Mesenchymal stem cell (in vitro differentiated cells and primary cell): ENCODE results near the gene CYP8B1.

Experiments
- DNase-seq: peaks from one replicate; pipeline ENCODE4 v3.0.0-alpha.2; 2013
- H2AFZ ChIP-seq: one replicate; pipeline ENCODE4 v1.6.1; 2013; ENCODE audit warnings: low read depth, mild to moderate bottlenecking, control low read depth, inconsistent platforms, low read length, moderate library complexity
- H2AK5ac ChIP-seq: 2 replicates; pipeline ENCODE4 v1.6.1; 2013; ENCODE audit warnings: low read length, moderate library complexity, mild to moderate bottlenecking, inconsistent platforms; ENCODE audit not compliant: severe bottlenecking
- H2BK120ac ChIP-seq: one replicate; pipeline ENCODE4 v1.6.1; 2013; ENCODE audit warnings: low read depth, mild to moderate bottlenecking, inconsistent platforms, low read length, moderate library complexity
- H2BK12ac ChIP-seq, 2 experiments: one replicate each; pipeline ENCODE4 v1.6.1; 2013; ENCODE audit warnings: inconsistent platforms in 2 of 2, low read length in 2 of 2, mild to moderate bottlenecking in 2 of 2, moderate library complexity in 2 of 2, control low read depth in 1 of 2
- H2BK15ac ChIP-seq: one replicate; pipeline ENCODE4 v1.6.1; 2013; ENCODE audit warnings: mild to moderate bottlenecking, low read depth, inconsistent platforms; ENCODE audit not compliant: poor library complexity, severe bottlenecking
- H2BK5ac ChIP-seq: 2 replicates; pipeline ENCODE4 v1.6.1; 2013; ENCODE audit warnings: low read depth, mild to moderate bottlenecking, low read length, control low read depth, inconsistent platforms; ENCODE audit not compliant: poor library complexity, severe bottlenecking
- H3K14ac ChIP-seq, 2 experiments: one replicate each; pipeline ENCODE4 v1.6.1; 2013; ENCODE audit warnings: inconsistent platforms in 2 of 2, low read length in 2 of 2, control low read depth in 1 of 2, mild to moderate bottlenecking in 1 of 2, moderate library complexity in 1 of 2
- H3K18ac ChIP-seq, 2 experiments: one replicate each; pipeline ENCODE4 v1.6.1; 2013; ENCODE audit warnings: inconsistent platforms in 2 of 2, low read length in 2 of 2, control low read depth in 1 of 2, low read depth in 1 of 2, mild to moderate bottlenecking in 1 of 2
- H3K23ac ChIP-seq, 2 experiments: one replicate each; pipeline ENCODE4 v1.6.1; 2013; ENCODE audit warnings: inconsistent platforms in 2 of 2, low read length in 2 of 2, mild to moderate bottlenecking in 2 of 2, moderate library complexity in 2 of 2, control low read depth in 1 of 2
- H3K27ac ChIP-seq: 2 replicates; pipeline ENCODE4 v1.5.1; 2013; ENCODE audit warnings: mild to moderate bottlenecking, moderate library complexity, low read length, control low read depth, inconsistent platforms; ENCODE audit not compliant: poor library complexity, severe bottlenecking
- H3K27me3 ChIP-seq, 2 experiments: 2 replicates each; pipeline versions ENCODE4 v1.6.1 to v1.7.0; 2013; ENCODE audit warnings: low read length in 2 of 2, mild to moderate bottlenecking in 2 of 2, moderate library complexity in 2 of 2, control low read depth in 1 of 2, inconsistent platforms in 1 of 2; ENCODE audit not compliant: control insufficient read depth in 1 of 2, insufficient read depth in 1 of 2
- H3K36me3 ChIP-seq, 2 experiments: 2 replicates each; pipeline versions ENCODE4 v1.6.1 to v1.7.0; 2013; ENCODE audit warnings: low read length in 2 of 2, control low read depth in 1 of 2, inconsistent platforms in 1 of 2, low read depth in 1 of 2, mild to moderate bottlenecking in 1 of 2; ENCODE audit not compliant: insufficient read depth in 2 of 2, control insufficient read depth in 1 of 2
- H3K4ac ChIP-seq, 2 experiments: one replicate each; pipeline ENCODE4 v1.6.1; 2013; ENCODE audit warnings: inconsistent platforms in 2 of 2, low read length in 2 of 2, mild to moderate bottlenecking in 2 of 2, moderate library complexity in 2 of 2, control low read depth in 1 of 2, low read depth in 1 of 2
- H3K4me1 ChIP-seq: 2 replicates; pipeline ENCODE4 v1.6.1; 2013; ENCODE audit warnings: low read depth, low read length, control low read depth; ENCODE audit not compliant: control insufficient read depth, insufficient read depth
- H3K4me2 ChIP-seq: 2 replicates; pipeline ENCODE4 v1.6.1; 2013; ENCODE audit warnings: low read length, mild to moderate bottlenecking, inconsistent platforms; ENCODE audit not compliant: poor library complexity, severe bottlenecking
- H3K4me3 ChIP-seq, 2 experiments: 2 replicates each; pipeline versions ENCODE4 v1.5.1 to v1.7.0; 2013; ENCODE audit warnings: low read length in 2 of 2, mild to moderate bottlenecking in 2 of 2, control low read depth in 1 of 2, low read depth in 1 of 2; ENCODE audit not compliant: insufficient read depth in 1 of 2
- H3K79me1 ChIP-seq: replicated peaks from 2 replicates; pipeline ENCODE4 v1.6.1; 2013; ENCODE audit warnings: mild to moderate bottlenecking, control low read depth, low read length, inconsistent platforms; ENCODE audit not compliant: poor library complexity, severe bottlenecking
- H3K9ac ChIP-seq: 2 replicates; pipeline ENCODE4 v1.7.0; 2013; ENCODE audit warnings: mild to moderate bottlenecking, low read length, moderate library complexity
- H3K9me3 ChIP-seq: 2 replicates; pipeline ENCODE4 v1.7.0; 2013; ENCODE audit warnings: mild to moderate bottlenecking, low read length; ENCODE audit not compliant: control insufficient read depth
- H4K8ac ChIP-seq: one replicate; pipeline ENCODE4 v1.6.1; 2013; ENCODE audit warnings: inconsistent platforms, mild to moderate bottlenecking, low read length, moderate library complexity
- H4K91ac ChIP-seq: one replicate; pipeline ENCODE4 v1.6.1; 2013; ENCODE audit warnings: mild to moderate bottlenecking, low read length, inconsistent platforms
- WGBS: methylation state at CpG from one replicate; pipeline ENCODE4 v1.1.7; 2013; ENCODE audit warnings: mixed read lengths; 5-methylcytosine and 5-hydroxymethylcytosine counted together

The CYP8B1 gene

DNA sequence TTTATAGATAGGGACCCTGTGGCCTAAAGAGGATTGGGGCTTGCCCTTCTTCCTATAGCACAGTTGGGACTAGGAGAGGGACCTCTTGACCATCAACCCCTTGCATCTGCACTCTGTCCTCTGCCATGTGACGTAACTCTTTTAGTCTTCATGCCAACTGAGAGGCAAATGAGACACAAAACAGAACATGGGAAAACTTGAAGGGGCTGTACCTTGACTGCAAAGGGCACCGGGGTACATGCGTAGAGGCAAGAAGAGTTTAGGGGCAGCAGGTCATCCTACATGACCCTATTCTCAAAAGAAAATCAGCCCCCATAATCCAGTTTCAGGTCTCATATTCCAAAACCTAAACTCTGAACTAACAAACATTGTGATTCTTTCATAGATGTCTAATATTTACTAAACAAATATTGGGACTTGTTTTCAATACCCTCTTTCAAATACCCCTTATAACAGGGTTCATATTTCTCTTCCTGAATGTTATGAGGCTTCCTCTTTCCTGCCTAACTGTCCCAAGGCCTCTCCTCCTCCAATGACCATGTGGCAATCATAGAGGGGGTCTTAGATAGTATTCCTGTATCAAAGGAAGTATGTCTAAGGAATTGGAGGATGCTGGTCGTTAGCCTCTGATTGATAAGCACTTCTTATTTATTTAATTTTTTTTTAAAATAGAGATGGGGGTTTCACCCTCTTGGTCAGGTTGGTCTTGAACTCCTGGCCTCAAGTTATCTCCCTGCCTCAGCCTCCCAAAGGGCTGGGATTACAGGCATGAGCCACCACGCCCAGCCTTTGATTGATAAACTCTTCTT is 45.8 kb downstream of the CYP8B1 start:
- Histone ChIP-seq H3K27ac (no peak overlapping the region), H3K27me3 (peaks cover 0 to 15% of the 10 kb centered on the region in 2 experiments), H2AK5ac (no peak overlapping the region), H3K14ac (no peak overlapping the region), H4K8ac (no peak overlapping the region), H3K4me2 (no peak overlapping the region), H2BK12ac (no peak overlapping the region), H2BK15ac (no peak overlapping the region), H3K9me3 (no peaks in the 10 kb centered on the region), H3K79me1 (no peaks in the 10 kb centered on the region), H3K36me3 (no peaks in the 10 kb centered on the region), H3K23ac (no peak overlapping the region), H2BK120ac (no peak overlapping the region), H4K91ac (no peak overlapping the region), H3K4ac (no peak overlapping the region), H3K4me1 (no peaks in the 10 kb centered on the region), H3K9ac (no peak overlapping the region), H3K4me3 (no peak overlapping the region), H3K18ac (no peak overlapping the region), H2AFZ (no peak overlapping the region), H2BK5ac (no peak overlapping the region)
- no peak for DNase-seq
- WGBS, result 77% methylated on average over 4 of the region's 5 CpGs

DNA sequence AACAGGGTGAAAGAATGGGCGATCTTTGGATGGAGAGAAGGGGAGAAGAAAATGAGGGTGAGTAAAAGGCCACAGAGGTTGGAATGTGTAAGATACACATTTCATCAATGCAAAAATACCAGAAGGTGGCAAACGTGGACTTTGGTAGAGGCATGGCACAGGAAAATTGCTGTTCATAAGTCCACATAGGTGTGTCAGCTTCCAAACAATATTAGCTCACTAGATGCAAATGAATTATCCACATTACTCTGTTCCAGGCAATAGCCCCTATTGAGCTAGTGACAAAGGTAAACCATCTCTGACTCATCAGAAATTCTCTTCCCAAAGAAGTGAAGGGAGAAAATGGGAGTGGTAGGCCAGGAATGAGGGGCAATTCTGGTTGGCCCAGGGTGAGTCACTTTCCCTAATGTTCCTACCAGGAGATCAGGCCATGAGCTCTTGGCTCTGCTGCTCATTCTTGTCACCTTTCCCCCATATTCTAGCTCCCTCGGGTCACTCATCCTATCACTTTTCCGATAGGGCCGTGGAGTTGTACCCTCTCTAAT is 46.5 kb downstream of the CYP8B1 start:
- no peak overlapping the region for H3K9ac ChIP-seq
- H3K23ac ChIP-seq, result no peak overlapping the region
- H3K14ac ChIP-seq, result no peak overlapping the region
- no peak overlapping the region for H2BK5ac ChIP-seq
- H3K4ac ChIP-seq, result no peak overlapping the region
- no peak overlapping the region for H4K91ac ChIP-seq
- H3K27ac ChIP-seq, result no peak overlapping the region
- H3K79me1 ChIP-seq, result no peaks in the 10 kb centered on the region
- no peak overlapping the region for H2BK12ac ChIP-seq
- H3K36me3 ChIP-seq, result no peaks in the 10 kb centered on the region
- no peaks in the 10 kb centered on the region for H3K4me1 ChIP-seq
- no peak overlapping the region for H3K18ac ChIP-seq
- 82% methylated on average over 4 of the region's 5 CpGs for WGBS
- no peak overlapping the region for H2AFZ ChIP-seq
- peaks cover 0 to 15% of the 10 kb centered on the region in 2 experiments for H3K27me3 ChIP-seq
- H3K4me3 ChIP-seq, result no peak overlapping the region
- no peak overlapping the region for H2BK120ac ChIP-seq
- DNase-seq, result no peak
- H4K8ac ChIP-seq, result no peak overlapping the region
- no peak overlapping the region for H3K4me2 ChIP-seq
- H2BK15ac ChIP-seq, result no peak overlapping the region
- no peak overlapping the region for H2AK5ac ChIP-seq
- no peaks in the 10 kb centered on the region for H3K9me3 ChIP-seq

DNA sequence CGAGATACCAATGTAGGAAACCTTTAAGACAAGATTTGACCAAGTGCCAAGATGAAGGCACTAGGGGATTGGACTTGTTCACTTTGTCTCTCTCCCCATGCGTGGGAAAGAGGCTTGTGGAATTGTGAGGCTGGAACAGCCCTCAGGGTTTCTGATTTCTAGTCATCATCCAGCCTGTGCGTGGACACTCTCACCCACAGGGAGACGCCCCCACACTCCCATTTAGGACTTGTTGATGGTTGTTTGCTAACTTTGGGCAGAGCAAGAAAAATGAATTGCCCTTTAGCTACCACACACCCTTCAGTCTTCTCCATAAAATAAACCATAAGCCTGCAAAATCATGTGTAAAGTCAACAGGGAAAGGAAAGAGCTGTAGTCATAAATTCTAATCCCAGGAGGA is 48.0 kb downstream of the CYP8B1 start:
- H3K4me1 ChIP-seq, result no peaks in the 10 kb centered on the region
- H2BK5ac ChIP-seq, result no peak overlapping the region
- H3K9me3 ChIP-seq, result no peaks in the 10 kb centered on the region
- peaks cover 0 to 15% of the 10 kb centered on the region in 2 experiments for H3K27me3 ChIP-seq
- no peak overlapping the region for H2BK12ac ChIP-seq
- no peak overlapping the region for H4K8ac ChIP-seq
- H3K36me3 ChIP-seq, result no peaks in the 10 kb centered on the region
- H2AFZ ChIP-seq, result no peak overlapping the region
- H3K9ac ChIP-seq, result no peak overlapping the region
- H4K91ac ChIP-seq, result no peak overlapping the region
- no peak overlapping the region for H2BK15ac ChIP-seq
- no peak overlapping the region for H3K23ac ChIP-seq
- H3K18ac ChIP-seq, result no peak overlapping the region
- no peak overlapping the region for H3K14ac ChIP-seq
- no peaks in the 10 kb centered on the region for H3K79me1 ChIP-seq
- no peak overlapping the region for H3K4me2 ChIP-seq
- WGBS, result 76% methylated on average over 3 of the region's 4 CpGs
- H3K27ac ChIP-seq, result no peak overlapping the region
- H2BK120ac ChIP-seq, result no peak overlapping the region
- H3K4ac ChIP-seq, result no peak overlapping the region
- no peak overlapping the region for H2AK5ac ChIP-seq
- DNase-seq, result no peak
- H3K4me3 ChIP-seq, result no peak overlapping the region

DNA sequence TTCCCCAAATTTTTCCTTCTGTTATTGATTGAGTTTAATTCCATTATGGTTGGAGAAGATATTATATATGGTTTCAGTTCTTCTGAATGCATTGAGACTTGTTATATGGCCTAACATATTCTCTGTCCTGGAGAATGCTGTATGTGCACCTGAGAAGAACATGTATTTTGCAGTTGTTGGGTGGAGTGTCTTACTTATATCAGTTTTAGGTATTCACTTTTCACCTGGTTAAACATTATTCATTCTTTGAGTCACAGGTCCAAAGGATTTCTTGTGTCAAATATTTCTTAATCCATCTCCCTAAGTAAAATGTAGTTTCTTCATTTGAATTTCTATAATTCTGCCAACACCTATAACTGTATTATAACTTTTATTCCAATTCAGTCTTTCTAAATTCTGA is 48.7 kb downstream of the CYP8B1 start:
- Histone ChIP-seq H2BK12ac (no peak overlapping the region), H3K9me3 (no peaks in the 10 kb centered on the region), H3K14ac (no peak overlapping the region), H3K79me1 (no peaks in the 10 kb centered on the region), H2AFZ (no peak overlapping the region), H3K27me3 (peaks cover 0 to 15% of the 10 kb centered on the region in 2 experiments), H3K27ac (no peak overlapping the region), H3K23ac (no peak overlapping the region), H2BK120ac (no peak overlapping the region), H2BK15ac (no peak overlapping the region), H3K4ac (no peak overlapping the region), H3K4me3 (no peak overlapping the region), H4K8ac (no peak overlapping the region), H3K18ac (no peak overlapping the region), H3K36me3 (no peaks in the 10 kb centered on the region), H3K4me1 (no peaks in the 10 kb centered on the region), H2AK5ac (no peak overlapping the region), H2BK5ac (no peak overlapping the region), H4K91ac (no peak overlapping the region), H3K4me2 (no peak overlapping the region), H3K9ac (no peak overlapping the region)
- no peak for DNase-seq
